Mucosa of descending colon (tissue), 3 donors: ENCODE data around the gene FAM118B. TPM values are rescaled to one million over a fixed set of nuclear protein-coding genes. Genes with fewer than 3 reads are reported as not detected.

Experiments
- ATAC-seq: fragments of 200-7000 bp; cut with Tn5 transposase; one replicate; pipeline ENCODE4 v1.9.1; 2020; ENCODE audit warnings: mild to moderate bottlenecking, moderate library complexity
- DNase-seq, 3 donors: peaks; one replicate each; pipeline ENCODE4 v3.0.0-alpha.2; 2020
- H3K36me3 ChIP-seq: fragments of 200-600 bp; one replicate; pipeline ENCODE4 v1.8.0; 2021; ENCODE audit warnings: low read depth, mild to moderate bottlenecking
- H3K4me1 ChIP-seq: fragments of 200-600 bp; one replicate; pipeline ENCODE4 v1.8.0; 2021; ENCODE audit warnings: low read depth, mild to moderate bottlenecking
- H3K4me3 ChIP-seq: fragments of 200-600 bp; one replicate; pipeline ENCODE4 v1.8.0; 2021; ENCODE audit warnings: mild to moderate bottlenecking
- H3K9me3 ChIP-seq: fragments of 200-600 bp; one replicate; pipeline ENCODE4 v1.8.0; 2021; ENCODE audit warnings: mild to moderate bottlenecking
- intact Hi-C, 2 donors: fragments of 100-400 bp; cut with DNase I in 1 of 2; cut with micrococcal nuclease in 1 of 2; formaldehyde crosslinking; loops; one replicate each; pipeline versions ENCODE4 v1.11.0 to v1.11.1; 2022; cut with DNase I, micrococcal nuclease
- total RNA-seq, 3 donors: library from RNA; stranded (reverse); fragmentation: NEBNext Ultra II Directional in 2 of 3; extraction: Animal tissue kit (Norgen Biotek cat#: 25700) in 2 of 3; gene quantifications; one replicate each; pipeline versions ENCODE4 v1.2.1 to v1.2.4, GENCODE V29; 2021 to 2023
- TF ChIP-seq, protein P1 (sequence below): fragments of 200-600 bp; IDR thresholded peaks from one replicate; pipeline ENCODE4 v1.8.0; 2022; ENCODE audit warnings: antibody characterized with exemption, mild to moderate bottlenecking
- donor health status: DM: no; HTN: no; CAD: no; lungs with moderate emphysema.
- donor health status: DM: no; HTN: no; CAD: no.
- donor health status: DM: no; HTN: yes; CAD: no.

FAM118B gene
- total RNA-seq, 3 donors from 2014 or later: 35.4 to 62.5 (median 48.5) TPM

DNA sequence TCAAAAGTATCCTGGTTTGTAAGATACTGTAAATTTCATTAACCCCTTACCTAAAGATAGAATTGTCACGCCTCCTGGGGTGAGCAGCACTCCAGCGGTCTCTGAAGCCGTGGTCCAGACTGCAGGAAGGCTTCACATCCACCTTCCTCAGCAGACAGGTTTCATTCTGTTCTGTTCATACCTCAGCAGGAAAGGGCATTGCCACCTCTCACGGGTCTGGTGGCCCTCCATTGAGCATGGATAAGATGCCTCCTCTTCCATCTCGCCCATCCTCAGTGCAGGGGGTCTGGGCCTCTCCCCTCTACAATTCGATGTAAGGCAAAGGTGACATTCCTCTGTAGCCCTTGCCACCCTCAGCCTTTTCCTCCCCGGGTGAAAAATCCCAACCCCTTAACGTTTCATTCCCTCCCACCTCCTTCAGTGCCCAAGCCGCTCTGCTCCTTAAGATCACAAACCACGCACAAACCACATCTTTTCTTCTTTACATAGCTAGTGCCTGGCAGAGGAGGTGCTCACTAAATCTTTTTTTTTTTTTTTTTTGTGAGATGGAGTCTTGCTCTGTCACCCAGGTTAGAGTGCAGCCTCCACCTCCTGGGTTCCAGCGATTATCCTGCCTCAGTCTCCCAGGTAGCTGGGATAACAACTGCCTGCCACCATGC, 28.7 kb upstream of the FAM118B start:
- Histone ChIP-seq H3K9me3 (no peaks in the 10 kb centered on the region), H3K4me3 (no peak overlapping the region), H3K36me3 (no peaks in the 10 kb centered on the region), H3K4me1 (peaks cover 3% of the 10 kb centered on the region)
- ATAC-seq (no peak), DNase-seq (no peak)
- intact Hi-C loops: no loop called here
- TF ChIP-seq, protein P1, sequence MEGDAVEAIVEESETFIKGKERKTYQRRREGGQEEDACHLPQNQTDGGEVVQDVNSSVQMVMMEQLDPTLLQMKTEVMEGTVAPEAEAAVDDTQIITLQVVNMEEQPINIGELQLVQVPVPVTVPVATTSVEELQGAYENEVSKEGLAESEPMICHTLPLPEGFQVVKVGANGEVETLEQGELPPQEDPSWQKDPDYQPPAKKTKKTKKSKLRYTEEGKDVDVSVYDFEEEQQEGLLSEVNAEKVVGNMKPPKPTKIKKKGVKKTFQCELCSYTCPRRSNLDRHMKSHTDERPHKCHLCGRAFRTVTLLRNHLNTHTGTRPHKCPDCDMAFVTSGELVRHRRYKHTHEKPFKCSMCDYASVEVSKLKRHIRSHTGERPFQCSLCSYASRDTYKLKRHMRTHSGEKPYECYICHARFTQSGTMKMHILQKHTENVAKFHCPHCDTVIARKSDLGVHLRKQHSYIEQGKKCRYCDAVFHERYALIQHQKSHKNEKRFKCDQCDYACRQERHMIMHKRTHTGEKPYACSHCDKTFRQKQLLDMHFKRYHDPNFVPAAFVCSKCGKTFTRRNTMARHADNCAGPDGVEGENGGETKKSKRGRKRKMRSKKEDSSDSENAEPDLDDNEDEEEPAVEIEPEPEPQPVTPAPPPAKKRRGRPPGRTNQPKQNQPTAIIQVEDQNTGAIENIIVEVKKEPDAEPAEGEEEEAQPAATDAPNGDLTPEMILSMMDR: no peak

DNA sequence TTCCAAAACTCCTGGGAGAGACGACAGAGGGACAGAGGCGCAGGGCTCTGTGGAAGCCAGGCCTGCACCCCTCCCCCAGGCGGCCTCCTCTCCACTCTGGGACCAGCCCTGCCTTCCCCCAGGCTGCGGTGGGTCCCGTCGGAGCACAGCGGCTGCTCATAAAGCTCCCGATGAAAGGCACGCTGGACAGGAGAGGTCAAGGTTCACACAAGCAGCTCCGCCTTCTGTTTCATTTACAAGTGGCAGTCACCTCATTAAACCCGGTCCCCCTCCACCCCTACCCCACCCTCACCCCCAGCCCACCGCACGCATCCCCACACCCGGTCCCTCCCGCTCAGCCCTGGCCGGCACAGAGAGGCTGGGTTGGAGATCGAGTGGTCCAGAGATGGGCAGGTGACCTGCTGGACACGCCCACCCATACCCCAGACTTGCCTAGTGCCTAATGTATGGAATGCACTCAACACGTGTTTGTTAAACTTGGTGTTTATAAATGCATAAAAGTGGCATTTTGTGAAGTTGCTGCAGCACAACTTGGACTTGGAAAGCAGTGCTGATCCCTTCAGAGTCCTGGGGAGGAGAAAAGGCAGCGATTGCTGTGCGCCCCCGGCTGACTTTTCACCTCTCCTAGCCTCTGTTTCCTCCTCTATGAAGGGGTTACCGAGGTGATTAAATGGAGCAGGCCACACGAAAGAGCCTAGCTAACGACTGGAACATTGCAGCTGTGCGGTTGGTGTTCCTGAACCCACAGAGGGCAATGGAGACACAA, 26.1 kb upstream of the FAM118B start:
- ATAC-seq (peak; percentile 33), DNase-seq (no peak)
- Histone ChIP-seq H3K36me3 (no peaks in the 10 kb centered on the region), H3K9me3 (no peaks in the 10 kb centered on the region), H3K4me3 (no peak overlapping the region), H3K4me1 (peaks cover 3% of the 10 kb centered on the region)
- TF ChIP-seq, protein P1: no peak
- intact Hi-C loops: no loop called here

DNA sequence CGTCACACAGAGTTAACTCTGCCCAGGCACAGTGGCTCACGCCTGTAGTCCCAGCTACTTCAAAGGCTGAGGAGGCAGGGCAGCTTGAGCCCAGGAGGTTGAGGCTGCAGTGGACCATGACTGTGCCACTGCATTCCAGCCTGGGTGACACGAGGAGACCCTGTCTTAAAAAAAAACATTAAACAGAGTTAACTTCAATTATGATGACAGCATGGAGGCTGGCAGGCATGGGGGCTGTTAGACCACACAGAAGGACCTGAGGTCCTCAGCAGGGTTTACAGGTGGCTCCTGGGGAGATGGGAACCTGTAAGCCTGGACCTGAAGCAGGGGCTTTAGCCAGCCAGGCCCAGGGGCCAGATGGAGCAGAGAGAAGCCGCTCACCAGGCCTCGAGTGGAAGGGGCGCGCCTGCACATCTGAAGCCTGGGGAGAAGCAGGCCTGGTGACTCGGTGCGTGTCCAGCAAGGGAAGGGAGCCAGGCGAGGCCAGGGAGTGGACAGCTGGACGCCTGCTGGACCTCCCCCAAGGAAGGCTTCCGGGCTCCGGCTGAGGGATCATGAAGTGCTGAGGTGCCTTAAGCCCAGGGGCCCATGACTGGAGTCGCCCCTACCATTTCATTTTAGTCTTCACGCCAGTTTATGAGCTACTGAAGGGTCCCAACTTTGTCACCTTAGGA, 25.4 kb upstream of the FAM118B start:
- no peak overlapping the region for H3K4me3 ChIP-seq
- TF ChIP-seq, protein P1: no peak
- no peaks in the 10 kb centered on the region for H3K36me3 ChIP-seq
- ATAC-seq (no peak), DNase-seq (no peak)
- intact Hi-C loops: no loop called here
- H3K4me1 ChIP-seq: peaks cover 3% of the 10 kb centered on the region
- no peaks in the 10 kb centered on the region for H3K9me3 ChIP-seq

DNA sequence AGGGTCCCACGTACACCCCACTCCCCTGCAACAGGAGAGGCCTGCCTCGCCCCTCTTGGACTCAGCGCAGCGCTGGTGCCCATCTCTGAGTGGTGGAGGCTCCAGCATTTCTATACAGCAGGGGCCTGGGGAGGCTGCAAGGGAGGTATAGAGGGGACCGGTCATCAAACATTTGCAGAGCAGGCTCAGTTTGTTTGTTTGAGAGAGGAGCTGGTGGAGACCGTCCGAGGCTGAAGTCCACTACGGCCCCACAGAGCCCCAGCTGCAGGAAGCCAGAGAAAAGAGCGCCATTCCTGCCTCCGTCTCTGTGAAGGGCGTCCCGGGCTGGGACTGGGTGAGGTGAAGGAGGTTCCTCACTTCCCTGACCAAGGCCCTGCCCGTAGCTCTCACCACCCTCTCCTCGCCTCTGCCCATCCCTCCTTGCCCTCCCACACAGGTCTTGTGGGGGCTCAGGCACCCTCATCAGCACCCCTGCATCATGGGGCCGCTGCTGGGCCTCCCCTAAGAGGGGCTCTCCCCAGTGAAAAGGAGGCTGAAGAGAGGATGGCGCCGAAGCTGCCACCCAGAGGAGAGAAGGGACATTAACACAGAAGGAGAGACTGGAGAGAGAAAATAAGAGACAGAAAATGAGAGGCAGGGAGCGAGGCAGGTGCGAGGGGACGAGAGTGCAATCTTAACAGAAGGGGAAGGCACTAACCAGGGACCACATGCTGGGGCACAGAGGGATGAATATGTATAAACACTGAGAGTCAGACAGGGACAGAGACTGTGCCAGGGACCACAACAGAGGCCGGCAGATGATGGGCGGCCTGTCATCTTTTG, 24.7 kb upstream of the FAM118B start:
- intact Hi-C loops: no loop called here
- Histone ChIP-seq H3K4me1 (peaks cover 3% of the 10 kb centered on the region), H3K9me3 (no peaks in the 10 kb centered on the region), H3K4me3 (no peak overlapping the region), H3K36me3 (no peaks in the 10 kb centered on the region)
- no peak for DNase-seq
- no peak for ATAC-seq
- TF ChIP-seq, protein P1: no peak

DNA sequence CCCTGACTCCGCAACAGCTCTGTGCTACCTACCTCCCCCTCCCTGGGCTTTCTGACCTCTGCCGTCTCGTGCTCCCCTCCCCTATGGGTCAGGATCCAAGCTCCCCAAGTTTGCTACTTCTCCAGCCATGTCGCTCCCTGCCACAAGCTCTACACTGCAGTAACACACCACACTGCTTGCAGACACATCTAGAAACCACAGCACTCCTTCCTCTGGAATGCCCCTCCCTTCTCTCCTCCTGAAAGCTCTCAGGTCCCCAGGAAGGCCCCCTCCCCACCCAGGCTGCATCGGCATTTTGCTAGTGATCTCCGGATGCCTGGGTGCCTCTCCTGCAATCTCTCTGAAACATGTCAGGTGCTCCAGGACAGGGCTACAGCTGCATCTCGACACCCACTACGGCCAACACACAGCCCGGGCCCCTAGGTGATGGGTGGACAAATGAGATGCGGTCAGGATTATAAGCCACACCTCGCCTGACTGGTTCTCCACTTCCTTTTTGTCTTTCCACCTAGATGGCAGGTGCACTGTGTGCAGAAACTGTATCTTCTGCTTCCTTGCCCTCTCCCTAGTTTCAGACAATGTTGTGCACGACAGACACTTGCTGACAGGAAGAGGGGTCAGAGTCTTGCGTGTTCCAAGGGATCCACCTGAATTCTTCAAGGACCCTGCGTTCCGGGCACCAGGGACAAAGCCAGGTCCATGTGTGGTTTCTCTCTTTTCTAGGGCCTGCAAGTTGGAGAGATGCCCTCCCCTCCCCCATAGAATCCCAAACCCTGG, 23.1 kb upstream of the FAM118B start:
- peak; percentile 32 for ATAC-seq
- DNase-seq: no peak
- TF ChIP-seq, protein P1: no peak
- no peaks in the 10 kb centered on the region for H3K36me3 ChIP-seq
- intact Hi-C loops: no loop called here
- H3K9me3 ChIP-seq: no peaks in the 10 kb centered on the region
- no peak overlapping the region for H3K4me3 ChIP-seq
- peaks cover 3% of the 10 kb centered on the region for H3K4me1 ChIP-seq
